ENCODE results near the gene POU2F3. TPM values are rescaled to one million over a fixed set of nuclear protein-coding genes. Genes with fewer than 3 reads are reported as not detected.

The POU2F3 gene
- total RNA-seq, 1 experiment from 2014 or later = 0.62 TPM

DNA sequence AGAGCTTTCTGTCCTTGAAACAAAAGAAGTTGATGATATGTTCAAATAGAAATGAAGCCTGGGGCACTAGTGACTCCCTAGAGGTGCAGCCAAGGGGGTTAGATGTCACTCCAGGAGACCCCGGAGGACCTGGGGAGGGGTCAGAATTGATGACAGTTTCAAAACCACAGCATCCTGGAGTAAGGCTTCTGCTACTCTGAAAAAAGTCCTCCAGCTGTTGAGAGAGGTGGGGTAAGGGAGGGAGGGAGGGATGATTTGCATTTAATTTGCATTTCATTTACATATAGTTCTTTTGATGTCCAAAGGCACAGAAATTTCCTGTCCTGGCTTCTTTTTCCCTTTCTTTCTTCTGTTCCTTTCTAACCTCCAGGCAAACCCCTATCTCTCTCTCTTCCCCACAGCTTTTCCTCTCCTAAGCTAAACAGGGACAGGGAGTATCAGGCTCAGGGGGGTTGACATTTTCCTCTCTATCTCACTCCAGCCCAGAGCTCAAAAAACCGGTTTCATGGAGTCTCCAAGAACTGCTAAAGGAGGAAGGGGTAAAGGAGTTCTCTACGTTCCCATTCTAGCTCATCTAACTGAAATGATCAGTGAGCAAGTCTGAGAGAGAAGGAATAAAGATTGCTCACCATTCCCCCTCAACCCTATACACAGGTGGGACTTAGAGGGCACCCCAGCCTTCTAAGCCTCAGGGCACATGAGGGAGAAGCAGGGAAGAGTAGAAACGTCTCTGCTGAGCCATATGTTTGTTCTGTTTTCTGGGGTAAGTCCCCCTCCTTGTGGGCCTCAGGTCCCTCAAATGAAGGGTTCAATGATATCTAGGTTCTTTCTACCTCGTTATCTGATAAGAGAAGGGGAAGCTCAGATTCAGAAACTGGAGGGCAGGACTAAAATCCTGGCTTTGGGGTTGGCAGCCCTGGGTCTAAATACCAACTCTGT lies 3.5 kb upstream of the POU2F3 start:
- H4K20me1 ChIP-seq (ENCODE audit: low read length) = no peaks in the 10 kb centered on the region
- H3K36me3 ChIP-seq (ENCODE audit: low read depth, low read length) = no peaks in the 10 kb centered on the region
- TF ChIP-seq, protein P1, sequence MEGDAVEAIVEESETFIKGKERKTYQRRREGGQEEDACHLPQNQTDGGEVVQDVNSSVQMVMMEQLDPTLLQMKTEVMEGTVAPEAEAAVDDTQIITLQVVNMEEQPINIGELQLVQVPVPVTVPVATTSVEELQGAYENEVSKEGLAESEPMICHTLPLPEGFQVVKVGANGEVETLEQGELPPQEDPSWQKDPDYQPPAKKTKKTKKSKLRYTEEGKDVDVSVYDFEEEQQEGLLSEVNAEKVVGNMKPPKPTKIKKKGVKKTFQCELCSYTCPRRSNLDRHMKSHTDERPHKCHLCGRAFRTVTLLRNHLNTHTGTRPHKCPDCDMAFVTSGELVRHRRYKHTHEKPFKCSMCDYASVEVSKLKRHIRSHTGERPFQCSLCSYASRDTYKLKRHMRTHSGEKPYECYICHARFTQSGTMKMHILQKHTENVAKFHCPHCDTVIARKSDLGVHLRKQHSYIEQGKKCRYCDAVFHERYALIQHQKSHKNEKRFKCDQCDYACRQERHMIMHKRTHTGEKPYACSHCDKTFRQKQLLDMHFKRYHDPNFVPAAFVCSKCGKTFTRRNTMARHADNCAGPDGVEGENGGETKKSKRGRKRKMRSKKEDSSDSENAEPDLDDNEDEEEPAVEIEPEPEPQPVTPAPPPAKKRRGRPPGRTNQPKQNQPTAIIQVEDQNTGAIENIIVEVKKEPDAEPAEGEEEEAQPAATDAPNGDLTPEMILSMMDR (conservative IDR thresholded peaks at IDR 0.05; ENCODE audit: low read depth, low read length) = no peak
- TF ChIP-seq EZH2 (IDR thresholded peaks at IDR 0.05; ENCODE audit: low read length, unreplicated experiment) (no peak), EZH2phosphoT487 (IDR thresholded peaks at IDR 0.05; ENCODE audit: borderline replicate concordance, low read length) (no peak)
- BruUV-seq (replicated peaks) = TSS peak; percentile 99
- DNase-seq = peak; percentile 71
- H2AFZ ChIP-seq (ENCODE audit: low read length) = no peak overlapping the region
- no peak overlapping the region for H3K4me3 ChIP-seq (ENCODE audit: low read length)
- H3K79me2 ChIP-seq (ENCODE audit: low read length) = no peaks in the 10 kb centered on the region
- peaks cover 28% of the 10 kb centered on the region for H3K27me3 ChIP-seq (ENCODE audit: low read length)
- no peak overlapping the region for H3K27ac ChIP-seq (ENCODE audit: low read length)
- intact Hi-C loops (cut with micrococcal nuclease) = no loop called here
- H3K4me2 ChIP-seq (ENCODE audit: low read length) = no peak overlapping the region
- no peaks in the 10 kb centered on the region for H3K9me3 ChIP-seq (ENCODE audit: low read length)
- H3K9me2 ChIP-seq (replicated peaks; ENCODE audit: low read length) = no peaks in the 10 kb centered on the region
- no peak for ATAC-seq
- ChIA-PET CTCF (interaction anchor here (0.6 to 4.6 kb wide), 5 partner anchors 11 to 270 kb away, joined by 3 to 50 read pairs (median 4); no protein-coding TSS in a partner anchor), POLR2A (ENCODE audit: unreplicated experiment) (interaction anchor here (0.6 kb wide), 1 partner anchor 34 kb away, joined by 4 read pairs; no protein-coding TSS in a partner anchor)
- H3K4me1 ChIP-seq (ENCODE audit: insufficient read depth, low read length) = peaks cover 5% of the 10 kb centered on the region; the same call in 1 of the 2 replicates
- no peak overlapping the region for H3K9ac ChIP-seq (ENCODE audit: low read length)
- H3F3A ChIP-seq (ENCODE audit: low read length, unreplicated experiment) = no peaks in the 10 kb centered on the region

DNA sequence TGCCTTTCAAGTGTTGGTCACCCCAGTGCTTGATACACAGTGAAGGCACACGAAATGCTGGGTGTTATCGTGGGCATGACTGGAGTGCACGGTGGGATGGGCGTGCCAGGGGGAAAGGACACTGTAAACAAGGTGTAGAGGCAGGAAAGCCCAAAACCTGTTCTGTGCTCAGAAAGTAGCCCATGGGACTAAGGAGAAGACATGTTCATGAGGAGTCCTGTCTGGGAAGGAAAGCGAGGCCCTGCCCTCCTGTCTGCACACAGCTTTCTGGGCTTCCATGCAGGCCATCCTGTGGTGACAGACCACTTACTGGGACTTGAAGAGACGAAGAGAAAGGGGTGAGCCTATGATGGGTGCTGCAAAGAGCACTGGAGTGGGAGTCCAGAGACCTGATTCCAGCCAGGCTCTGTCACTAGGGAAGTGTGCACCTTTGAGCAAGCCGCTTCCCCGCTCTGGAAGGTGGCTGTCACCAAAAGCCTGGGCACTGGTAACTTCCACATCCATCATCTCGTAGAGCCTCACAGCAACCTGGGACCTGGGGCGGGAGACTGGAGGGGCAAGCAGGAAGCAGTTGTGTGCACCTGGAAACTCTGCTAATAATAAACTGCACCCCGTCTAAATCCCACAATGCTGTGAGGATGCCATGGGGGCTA lies 846 bp upstream of the POU2F3 start:
- no peak overlapping the region for H3K9ac ChIP-seq (ENCODE audit: low read length)
- no peaks in the 10 kb centered on the region for H3K79me2 ChIP-seq (ENCODE audit: low read length)
- no TSS peak for BruUV-seq (replicated peaks)
- H2AFZ ChIP-seq (ENCODE audit: low read length) = no peak overlapping the region
- H4K20me1 ChIP-seq (ENCODE audit: low read length) = no peaks in the 10 kb centered on the region
- intact Hi-C loops (cut with micrococcal nuclease) = no loop called here
- ChIA-PET CTCF (interaction anchor here (2.2 kb wide), 1 partner anchor 61 kb away, joined by 7 read pairs; no protein-coding TSS in a partner anchor), POLR2A (ENCODE audit: unreplicated experiment) (no interaction called here)
- ATAC-seq (no peak), DNase-seq (no peak)
- H3K4me3 ChIP-seq (ENCODE audit: low read length) = no peak overlapping the region
- peaks cover 49% of the 10 kb centered on the region for H3K27me3 ChIP-seq (ENCODE audit: low read length)
- no peaks in the 10 kb centered on the region for H3K36me3 ChIP-seq (ENCODE audit: low read depth, low read length)
- H3K9me3 ChIP-seq (ENCODE audit: low read length) = no peaks in the 10 kb centered on the region
- no peaks in the 10 kb centered on the region for H3F3A ChIP-seq (ENCODE audit: low read length, unreplicated experiment)
- peaks cover 5% of the 10 kb centered on the region; the same call in 1 of the 2 replicates for H3K4me1 ChIP-seq (ENCODE audit: insufficient read depth, low read length)
- H3K27ac ChIP-seq (ENCODE audit: low read length) = no peak overlapping the region
- H3K9me2 ChIP-seq (replicated peaks; ENCODE audit: low read length) = no peaks in the 10 kb centered on the region
- no peak for TF ChIP-seq EZH2 (IDR thresholded peaks at IDR 0.05; ENCODE audit: low read length, unreplicated experiment)
- TF ChIP-seq EZH2phosphoT487 (IDR thresholded peaks at IDR 0.05; ENCODE audit: borderline replicate concordance, low read length) = no peak
- TF ChIP-seq, protein P1 (conservative IDR thresholded peaks at IDR 0.05; ENCODE audit: low read depth, low read length) = no peak
- no peak overlapping the region for H3K4me2 ChIP-seq (ENCODE audit: low read length)
